GM12865 (cell line): ENCODE results near the gene NEK2.
"Not testable (repeated sequence)": the region's sequence is repeated elsewhere in the genome, so short reads cannot be mapped to it uniquely, and the experiment has no call there.

Experiments used
- DNase-seq: peaks from one replicate; pipeline ENCODE4 v3.0.0; 2010; ENCODE audit warnings: low read depth
- H3K4me3 ChIP-seq: 2 replicates; pipeline ENCODE4 v1.5.1; 2011; ENCODE audit warnings: mild to moderate bottlenecking, low read depth, low read length, control low read depth
- CTCF ChIP-seq: IDR thresholded peaks from 2 replicates; pipeline ENCODE4 v1.5.1; 2011; ENCODE audit warnings: low read length, control low read depth, low read depth, inconsistent platforms; ENCODE audit not compliant: insufficient read depth; ENCODE audit errors: missing control alignments

NEK2 gene

GRCh38 chr1:211637066-211637465, 38.4 kb downstream of the NEK2 start:
- no peak for TF ChIP-seq CTCF
- no peak overlapping the region for H3K4me3 ChIP-seq
- no peak for DNase-seq

- not testable (repeated sequence) for H3K4me3 ChIP-seq, DNase-seq
Observed at GRCh38 chr1:211636575-211637029, 38.8 kb downstream of the NEK2 start.

GRCh38 chr1:211635597-211636205, 39.7 kb downstream of the NEK2 start:
- no peak for DNase-seq
- TF ChIP-seq CTCF: no peak
- no peak overlapping the region for H3K4me3 ChIP-seq

GRCh38 chr1:211634931-211635330, 40.5 kb downstream of the NEK2 start:
- no peak for TF ChIP-seq CTCF
- DNase-seq: no peak

GRCh38 chr1:211634461-211634860, 41.0 kb downstream of the NEK2 start:
- no peak overlapping the region for H3K4me3 ChIP-seq
- no peak for DNase-seq
- TF ChIP-seq CTCF: no peak

More at GRCh38 chr1:211634931-211635330, 40.5 kb downstream of the NEK2 start:
- no peak overlapping the region for H3K4me3 ChIP-seq

GRCh38 chr1:211633524-211633846, 41.9 kb downstream of the NEK2 start:
- no peak for TF ChIP-seq CTCF
- H3K4me3 ChIP-seq: no peak overlapping the region
- DNase-seq: no peak

- TF ChIP-seq CTCF: no peak
- no peak overlapping the region for H3K4me3 ChIP-seq
- no peak for DNase-seq
Observed at GRCh38 chr1:211632808-211633523, 42.5 kb downstream of the NEK2 start.
